Endothelial cell (in vitro differentiated cells): ENCODE results near the gene DRAXIN. TPM values are rescaled to one million over a fixed set of nuclear protein-coding genes. Genes with fewer than 3 reads are reported as not detected.

ENCODE experiments used
- DNase-seq: peaks from one replicate; pipeline ENCODE4 v3.0.0; 2021; ENCODE audit warnings: low spot score
- H3K27ac Mint-ChIP-seq: one replicate; pipeline ENCODE4 v1.8.0; 2021; ENCODE audit warnings: mixed read lengths, inconsistent platforms; ENCODE audit not compliant: unreplicated experiment
- H3K27me3 Mint-ChIP-seq: one replicate; pipeline ENCODE4 v1.8.0; 2021; ENCODE audit warnings: mild to moderate bottlenecking, moderate library complexity, mixed read lengths, inconsistent platforms; ENCODE audit not compliant: unreplicated experiment
- H3K36me3 Mint-ChIP-seq: one replicate; pipeline ENCODE4 v1.8.0; 2021; ENCODE audit warnings: mild to moderate bottlenecking, low read depth, mixed read lengths, inconsistent platforms; ENCODE audit not compliant: unreplicated experiment
- H3K4me1 Mint-ChIP-seq: one replicate; pipeline ENCODE4 v1.8.0; 2021; ENCODE audit warnings: mild to moderate bottlenecking, mixed read lengths, inconsistent platforms; ENCODE audit not compliant: unreplicated experiment
- H3K4me3 Mint-ChIP-seq: one replicate; pipeline ENCODE4 v1.8.0; 2021; ENCODE audit warnings: mild to moderate bottlenecking, mixed read lengths, inconsistent platforms; ENCODE audit not compliant: unreplicated experiment
- H3K9me3 Mint-ChIP-seq: one replicate; pipeline ENCODE4 v1.8.0; 2021; ENCODE audit warnings: mixed read lengths, inconsistent platforms; ENCODE audit not compliant: unreplicated experiment
- total RNA-seq: library from RNA; stranded (reverse); fragmentation: NEBNext Ultra II Directional; extraction: Animal tissue kit (Norgen Biotek cat#: 25700); gene quantifications from one replicate; pipeline ENCODE4 v1.2.1, GENCODE V29; 2021; ENCODE audit not compliant: unreplicated experiment
- TF ChIP-seq, protein P1 (sequence below): fragments of 200-600 bp; sonication (generic); IDR thresholded peaks from one replicate; pipeline ENCODE4 v1.5.0; 2021; ENCODE audit warnings: antibody characterized with exemption; ENCODE audit not compliant: unreplicated experiment

The DRAXIN gene
- total RNA-seq, 1 donor from 2014 or later: 0.46 TPM

- H3K4me3 Mint-ChIP-seq: no peak overlapping the region
- no peak overlapping the region for H3K27ac Mint-ChIP-seq
- H3K9me3 Mint-ChIP-seq: no peaks in the 10 kb centered on the region
- no peaks in the 10 kb centered on the region for H3K36me3 Mint-ChIP-seq
- no peak for DNase-seq
- TF ChIP-seq, protein P1, sequence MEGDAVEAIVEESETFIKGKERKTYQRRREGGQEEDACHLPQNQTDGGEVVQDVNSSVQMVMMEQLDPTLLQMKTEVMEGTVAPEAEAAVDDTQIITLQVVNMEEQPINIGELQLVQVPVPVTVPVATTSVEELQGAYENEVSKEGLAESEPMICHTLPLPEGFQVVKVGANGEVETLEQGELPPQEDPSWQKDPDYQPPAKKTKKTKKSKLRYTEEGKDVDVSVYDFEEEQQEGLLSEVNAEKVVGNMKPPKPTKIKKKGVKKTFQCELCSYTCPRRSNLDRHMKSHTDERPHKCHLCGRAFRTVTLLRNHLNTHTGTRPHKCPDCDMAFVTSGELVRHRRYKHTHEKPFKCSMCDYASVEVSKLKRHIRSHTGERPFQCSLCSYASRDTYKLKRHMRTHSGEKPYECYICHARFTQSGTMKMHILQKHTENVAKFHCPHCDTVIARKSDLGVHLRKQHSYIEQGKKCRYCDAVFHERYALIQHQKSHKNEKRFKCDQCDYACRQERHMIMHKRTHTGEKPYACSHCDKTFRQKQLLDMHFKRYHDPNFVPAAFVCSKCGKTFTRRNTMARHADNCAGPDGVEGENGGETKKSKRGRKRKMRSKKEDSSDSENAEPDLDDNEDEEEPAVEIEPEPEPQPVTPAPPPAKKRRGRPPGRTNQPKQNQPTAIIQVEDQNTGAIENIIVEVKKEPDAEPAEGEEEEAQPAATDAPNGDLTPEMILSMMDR: no peak
- peaks cover 8% of the 10 kb centered on the region for H3K27me3 Mint-ChIP-seq
- peaks cover 7% of the 10 kb centered on the region for H3K4me1 Mint-ChIP-seq
These were observed 61.0 kb downstream of the DRAXIN start for GRCh38 chr1:11752359-11753088.

DNA sequence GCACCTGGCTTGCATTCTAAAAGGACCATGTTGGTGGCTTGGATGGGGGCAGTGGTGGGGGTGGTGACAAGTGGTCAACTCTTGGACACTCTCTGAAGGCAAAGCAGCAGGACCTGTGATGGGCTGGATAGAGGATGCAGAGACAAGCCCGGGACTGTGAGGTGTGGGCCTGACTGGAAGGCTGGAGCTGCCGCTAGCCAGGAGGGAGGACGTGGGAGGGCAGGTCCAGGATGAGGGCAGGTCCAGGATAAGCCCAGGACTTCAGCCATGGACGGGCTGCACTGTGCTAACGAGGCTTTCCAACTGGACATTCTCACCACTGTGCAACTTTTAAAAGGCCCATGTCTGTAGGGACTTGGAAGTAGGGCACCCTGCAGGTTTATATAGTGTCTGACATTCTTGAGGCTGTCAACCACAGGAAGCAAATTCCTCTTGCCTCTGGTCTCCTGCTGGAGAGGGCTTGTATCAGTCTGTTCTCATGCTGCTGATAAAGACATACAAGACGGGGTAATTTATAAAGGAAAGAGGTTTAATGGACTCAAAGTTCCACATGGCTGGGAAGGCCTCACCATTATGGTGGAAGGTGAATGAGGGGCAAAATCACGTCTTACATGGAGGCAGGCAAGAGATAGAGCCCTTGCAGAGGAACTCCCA lies 62.2 kb downstream of the DRAXIN start:
- H3K4me1 Mint-ChIP-seq: peaks cover 7% of the 10 kb centered on the region
- no peaks in the 10 kb centered on the region for H3K9me3 Mint-ChIP-seq
- TF ChIP-seq, protein P1: no peak
- H3K27me3 Mint-ChIP-seq: peaks cover 10% of the 10 kb centered on the region
- H3K27ac Mint-ChIP-seq: peak overlapping the region; percentile 24
- DNase-seq: no peak
- no peak overlapping the region for H3K4me3 Mint-ChIP-seq
- no peaks in the 10 kb centered on the region for H3K36me3 Mint-ChIP-seq

- Mint-ChIP-seq H3K27me3 (peaks cover 14% of the 10 kb centered on the region), H3K27ac (no peak overlapping the region), H3K9me3 (no peaks in the 10 kb centered on the region), H3K36me3 (no peaks in the 10 kb centered on the region), H3K4me3 (no peak overlapping the region), H3K4me1 (peaks cover 7% of the 10 kb centered on the region)
- no peak for DNase-seq
- TF ChIP-seq, protein P1: no peak
These were observed 65.5 kb downstream of the DRAXIN start for GRCh38 chr1:11757047-11757446.

DNA sequence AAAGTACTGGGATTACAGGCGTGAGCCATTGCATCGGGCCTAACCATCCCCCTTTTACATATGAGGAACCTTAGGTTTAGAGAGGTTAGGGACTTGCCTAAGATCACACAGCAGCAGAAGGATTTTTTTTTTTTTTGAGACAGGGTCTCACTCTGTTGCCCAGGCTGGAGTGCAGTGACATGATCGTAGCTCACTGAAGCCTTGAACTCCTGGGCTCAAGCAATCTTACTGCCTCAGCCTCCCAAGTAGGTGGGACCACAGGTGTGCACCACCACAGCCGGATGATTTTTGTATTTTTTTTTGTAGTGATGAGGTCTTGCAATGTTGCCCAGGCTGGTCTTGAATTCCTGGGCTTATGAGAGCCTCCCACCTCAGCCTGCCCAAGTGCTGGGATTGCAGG lies 68.3 kb downstream of the DRAXIN start:
- Mint-ChIP-seq H3K4me1 (no peaks in the 10 kb centered on the region), H3K27me3 (peaks cover 24% of the 10 kb centered on the region), H3K9me3 (no peaks in the 10 kb centered on the region), H3K36me3 (no peaks in the 10 kb centered on the region), H3K4me3 (no peak overlapping the region), H3K27ac (no peak overlapping the region)
- no peak for DNase-seq
- TF ChIP-seq, protein P1: no peak

DNA sequence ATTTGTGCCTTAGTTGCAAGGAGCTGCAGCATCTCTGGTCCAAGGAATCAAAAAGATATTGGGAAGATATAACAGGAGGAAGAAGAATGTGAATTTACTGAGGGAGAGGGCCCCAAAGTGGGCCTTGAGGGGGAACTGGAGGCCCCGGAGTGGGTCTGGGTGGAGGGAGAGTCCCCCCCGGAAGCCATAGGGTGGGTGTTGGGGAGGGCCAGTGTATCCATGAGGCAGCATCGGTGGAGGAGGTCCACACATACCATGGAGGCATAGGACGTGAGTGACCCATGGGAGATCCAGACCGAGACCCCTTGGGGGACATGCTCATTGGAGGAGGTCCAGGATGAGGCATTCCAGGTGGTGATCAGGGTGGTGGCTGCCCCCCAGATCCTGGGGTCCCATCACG lies 69.8 kb downstream of the DRAXIN start:
- Mint-ChIP-seq H3K27me3 (peaks cover 24% of the 10 kb centered on the region), H3K4me1 (no peaks in the 10 kb centered on the region), H3K4me3 (no peak overlapping the region), H3K27ac (no peak overlapping the region), H3K36me3 (no peaks in the 10 kb centered on the region), H3K9me3 (no peaks in the 10 kb centered on the region)
- no peak for DNase-seq
- TF ChIP-seq, protein P1: no peak
